Prostate gland (tissue), 2 donors: ENCODE measurements around the gene SYCP3.

ENCODE experiments used
- POLR2A ChIP-seq: fragments of 450-650 bp; IDR thresholded peaks from one replicate; pipeline ENCODE4 v1.6.1; 2016; ENCODE audit warnings: antibody characterized with exemption, mild to moderate bottlenecking
- POLR2AphosphoS5 ChIP-seq: sonication (generic); formaldehyde crosslinking; IDR thresholded peaks from one replicate; pipeline ENCODE4 v1.6.1; 2017; ENCODE audit warnings: antibody characterized with exemption
- TF ChIP-seq, protein P1 (sequence below), 4 experiments: fragments of 200-600 bp in 2 of 4; fragments of 450-650 bp in 2 of 4; sonication (generic) in 2 of 4; IDR thresholded peaks; 1 replicate in 3 of 4; 2 replicates in 1 of 4; pipeline ENCODE4 v1.5.1; 2016 to 2019; ENCODE audit warnings: antibody characterized with exemption in 4 of 4, mild to moderate bottlenecking in 2 of 4, moderate library complexity in 2 of 4

DNA sequence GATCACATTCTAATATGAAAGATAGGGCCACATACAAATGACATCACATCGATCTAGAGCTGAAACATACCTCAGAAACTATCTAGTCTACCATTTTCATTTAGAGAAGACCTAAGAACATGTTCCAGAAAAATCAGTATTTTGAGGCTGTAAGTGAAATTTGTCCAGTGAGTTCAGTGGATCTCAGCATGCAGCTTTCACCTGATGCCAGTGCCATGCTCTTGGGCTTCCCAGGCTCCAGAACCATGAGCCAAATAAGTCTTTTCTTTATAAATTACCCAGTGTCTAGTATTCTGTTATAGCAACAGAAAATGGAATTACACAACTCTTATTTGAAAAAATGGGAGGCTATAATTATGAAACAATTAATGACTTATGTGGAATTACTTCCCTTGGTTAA lies 32.9 kb downstream of the SYCP3 start:
- no peak for TF ChIP-seq POLR2A
- TF ChIP-seq, protein P1, sequence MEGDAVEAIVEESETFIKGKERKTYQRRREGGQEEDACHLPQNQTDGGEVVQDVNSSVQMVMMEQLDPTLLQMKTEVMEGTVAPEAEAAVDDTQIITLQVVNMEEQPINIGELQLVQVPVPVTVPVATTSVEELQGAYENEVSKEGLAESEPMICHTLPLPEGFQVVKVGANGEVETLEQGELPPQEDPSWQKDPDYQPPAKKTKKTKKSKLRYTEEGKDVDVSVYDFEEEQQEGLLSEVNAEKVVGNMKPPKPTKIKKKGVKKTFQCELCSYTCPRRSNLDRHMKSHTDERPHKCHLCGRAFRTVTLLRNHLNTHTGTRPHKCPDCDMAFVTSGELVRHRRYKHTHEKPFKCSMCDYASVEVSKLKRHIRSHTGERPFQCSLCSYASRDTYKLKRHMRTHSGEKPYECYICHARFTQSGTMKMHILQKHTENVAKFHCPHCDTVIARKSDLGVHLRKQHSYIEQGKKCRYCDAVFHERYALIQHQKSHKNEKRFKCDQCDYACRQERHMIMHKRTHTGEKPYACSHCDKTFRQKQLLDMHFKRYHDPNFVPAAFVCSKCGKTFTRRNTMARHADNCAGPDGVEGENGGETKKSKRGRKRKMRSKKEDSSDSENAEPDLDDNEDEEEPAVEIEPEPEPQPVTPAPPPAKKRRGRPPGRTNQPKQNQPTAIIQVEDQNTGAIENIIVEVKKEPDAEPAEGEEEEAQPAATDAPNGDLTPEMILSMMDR (IDR thresholded peaks at IDR 0.05) = no peak
- TF ChIP-seq POLR2AphosphoS5 = no peak
